Bronchial epithelial cell (primary cell): ENCODE measurements around the gene DMRT1. TPM values are rescaled to one million over a fixed set of nuclear protein-coding genes. Genes with fewer than 3 reads are reported as not detected.

Experiments used
- DNase-seq: peaks from one replicate; pipeline ENCODE4 v3.0.0-alpha.2; 2010; ENCODE audit warnings: low read depth
- FAIRE-seq: peaks from 2 replicates; lab custom pipeline; 2011; peaks lifted over from hg19 to GRCh38; lab: Jason Lieb, UNC
- H3K27me3 ChIP-seq: 2 replicates; pipeline ENCODE4 v1.5.1; 2011; ENCODE audit warnings: low read length; ENCODE audit not compliant: control insufficient read depth, insufficient read depth
- H3K36me3 ChIP-seq: 2 replicates; pipeline ENCODE4 v1.5.1; 2011; ENCODE audit warnings: low read length; ENCODE audit not compliant: control insufficient read depth, insufficient read depth
- H3K4me3 ChIP-seq: 2 replicates; pipeline ENCODE4 v1.5.1; 2011; ENCODE audit warnings: mild to moderate bottlenecking, low read depth, low read length, control low read depth
- total RNA-seq: library from RNA; depleted of rRNA; stranded (reverse); fragments of >200 nt; gene quantifications from 2 replicates; pipeline ENCODE4 v1.2.1, GENCODE V29; 2014
- TF ChIP-seq, protein P1 (sequence below): IDR thresholded peaks from 2 replicates; pipeline ENCODE4 v1.5.1; 2011; ENCODE audit warnings: mild to moderate bottlenecking, moderate library complexity, low read length, control low read depth, inconsistent platforms; ENCODE audit not compliant: insufficient read depth, severe bottlenecking

Gene DMRT1
- total RNA-seq, 1 donor from 2014 or later = not detected

DNA sequence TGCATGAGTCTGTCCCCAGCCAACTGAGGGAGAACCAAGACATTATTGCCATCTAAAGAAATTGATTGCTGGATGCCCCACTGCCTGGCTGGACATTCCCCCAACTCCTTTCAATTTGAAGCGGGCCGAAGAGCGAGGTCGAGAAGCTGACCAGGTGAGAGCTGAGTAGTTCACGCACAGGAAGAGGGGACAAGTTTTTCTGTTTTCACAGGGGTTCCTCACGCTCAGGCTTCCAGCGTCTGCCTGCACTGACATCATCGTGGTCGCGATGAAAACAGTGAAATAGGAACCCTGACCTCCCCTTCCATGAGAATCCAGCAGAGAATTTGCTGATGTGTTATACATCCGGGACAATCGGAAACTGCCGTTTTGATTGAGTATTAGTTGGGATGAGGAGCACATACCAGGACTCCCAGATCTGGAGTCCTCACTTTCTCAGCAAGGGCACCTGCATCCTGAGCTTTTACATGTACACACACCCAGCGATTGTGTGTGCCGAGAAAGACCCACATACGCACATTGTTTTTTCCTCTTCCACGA lies 131.9 kb downstream of the DMRT1 start:
- TF ChIP-seq, protein P1, sequence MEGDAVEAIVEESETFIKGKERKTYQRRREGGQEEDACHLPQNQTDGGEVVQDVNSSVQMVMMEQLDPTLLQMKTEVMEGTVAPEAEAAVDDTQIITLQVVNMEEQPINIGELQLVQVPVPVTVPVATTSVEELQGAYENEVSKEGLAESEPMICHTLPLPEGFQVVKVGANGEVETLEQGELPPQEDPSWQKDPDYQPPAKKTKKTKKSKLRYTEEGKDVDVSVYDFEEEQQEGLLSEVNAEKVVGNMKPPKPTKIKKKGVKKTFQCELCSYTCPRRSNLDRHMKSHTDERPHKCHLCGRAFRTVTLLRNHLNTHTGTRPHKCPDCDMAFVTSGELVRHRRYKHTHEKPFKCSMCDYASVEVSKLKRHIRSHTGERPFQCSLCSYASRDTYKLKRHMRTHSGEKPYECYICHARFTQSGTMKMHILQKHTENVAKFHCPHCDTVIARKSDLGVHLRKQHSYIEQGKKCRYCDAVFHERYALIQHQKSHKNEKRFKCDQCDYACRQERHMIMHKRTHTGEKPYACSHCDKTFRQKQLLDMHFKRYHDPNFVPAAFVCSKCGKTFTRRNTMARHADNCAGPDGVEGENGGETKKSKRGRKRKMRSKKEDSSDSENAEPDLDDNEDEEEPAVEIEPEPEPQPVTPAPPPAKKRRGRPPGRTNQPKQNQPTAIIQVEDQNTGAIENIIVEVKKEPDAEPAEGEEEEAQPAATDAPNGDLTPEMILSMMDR = no peak
- DNase-seq (no peak), FAIRE-seq (peak; percentile 87)
- Histone ChIP-seq H3K36me3 (no peaks in the 10 kb centered on the region), H3K4me3 (no peak overlapping the region), H3K27me3 (peaks cover 31% of the 10 kb centered on the region)

DNA sequence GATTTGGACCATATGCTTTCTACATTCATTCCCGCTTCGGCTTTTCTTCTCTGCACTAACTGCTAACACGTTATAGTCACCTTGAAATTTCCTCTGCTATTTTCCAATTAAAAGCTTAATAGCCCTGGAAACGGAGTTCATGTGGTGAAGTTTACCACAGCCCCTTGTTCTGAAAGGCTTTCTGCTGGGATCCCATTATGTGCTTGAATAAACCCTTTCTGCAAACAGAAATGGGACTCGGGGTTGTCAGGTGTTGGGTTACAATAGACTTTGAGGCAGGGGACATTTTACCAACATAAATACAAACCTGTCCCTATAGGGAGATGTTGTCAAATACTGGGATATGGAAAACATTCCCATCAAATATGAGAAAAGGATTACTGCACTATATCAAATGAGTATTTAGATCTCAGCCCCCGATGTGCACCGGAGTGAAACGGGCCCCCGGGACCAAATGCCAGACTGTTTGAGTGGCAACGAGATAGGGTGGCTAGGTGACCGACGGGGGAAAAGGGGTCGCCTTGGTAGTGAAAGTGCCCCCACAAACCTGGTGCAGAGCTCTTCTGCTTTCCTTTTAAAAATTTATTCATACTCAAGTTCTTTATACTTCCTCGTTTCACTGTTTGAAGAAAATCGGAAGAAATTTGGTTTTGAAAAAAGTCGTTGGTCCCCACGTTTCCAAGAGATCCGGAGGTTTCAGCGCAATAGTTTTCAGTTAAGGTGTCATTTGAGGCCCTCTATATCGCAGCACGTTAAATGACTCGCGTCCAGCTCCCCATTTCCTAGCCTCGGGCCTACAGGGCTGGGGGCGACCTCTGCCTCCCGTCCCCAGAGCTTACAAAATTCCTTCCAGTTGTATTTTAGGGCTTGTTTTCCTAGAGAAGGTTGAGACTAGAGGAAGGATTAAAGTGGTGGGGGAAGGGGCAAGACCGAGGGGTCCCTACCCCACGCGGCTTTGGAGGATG lies 132.8 kb downstream of the DMRT1 start:
- Histone ChIP-seq H3K27me3 (peaks cover 31% of the 10 kb centered on the region), H3K4me3 (no peak overlapping the region), H3K36me3 (no peaks in the 10 kb centered on the region)
- DNase-seq = no peak
- TF ChIP-seq, protein P1 = no peak
- FAIRE-seq = no peak

DNA sequence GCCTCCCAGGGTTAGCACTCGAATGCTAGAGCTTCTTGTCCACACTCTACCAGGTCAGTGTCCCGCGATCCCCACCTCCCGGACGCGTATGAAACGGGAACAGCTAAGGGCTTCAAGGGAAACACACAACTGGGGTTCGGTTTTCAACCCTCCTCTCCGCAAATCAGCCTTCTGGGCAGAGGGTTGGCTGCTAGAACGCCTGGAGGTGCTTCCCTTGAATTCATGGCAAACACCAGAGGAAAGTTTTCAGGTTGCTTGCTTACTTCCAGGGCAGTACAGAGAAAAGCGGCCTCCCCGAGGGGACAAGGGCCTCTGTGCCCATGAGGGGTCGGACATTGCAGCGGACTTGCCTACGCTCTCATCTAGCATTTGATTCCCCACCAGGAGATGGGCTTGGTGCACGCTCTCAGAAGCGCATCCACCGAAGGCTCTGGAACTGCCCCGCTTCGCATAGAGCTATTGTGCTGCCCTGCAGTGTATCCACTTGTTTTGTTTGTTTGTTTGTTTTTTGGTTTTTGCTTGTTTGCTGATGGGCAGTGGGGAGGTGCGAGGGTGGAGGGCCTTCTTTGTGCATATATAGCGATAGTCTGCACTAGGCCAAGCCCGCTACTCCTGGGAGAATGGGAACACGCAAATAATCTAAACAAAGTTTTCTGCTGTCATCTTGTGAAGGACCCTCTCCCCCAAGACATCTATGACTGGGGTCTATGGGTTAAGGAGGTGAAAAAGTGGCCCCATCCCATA lies 133.7 kb downstream of the DMRT1 start:
- DNase-seq = no peak
- peaks cover 29% of the 10 kb centered on the region for H3K27me3 ChIP-seq

DNA sequence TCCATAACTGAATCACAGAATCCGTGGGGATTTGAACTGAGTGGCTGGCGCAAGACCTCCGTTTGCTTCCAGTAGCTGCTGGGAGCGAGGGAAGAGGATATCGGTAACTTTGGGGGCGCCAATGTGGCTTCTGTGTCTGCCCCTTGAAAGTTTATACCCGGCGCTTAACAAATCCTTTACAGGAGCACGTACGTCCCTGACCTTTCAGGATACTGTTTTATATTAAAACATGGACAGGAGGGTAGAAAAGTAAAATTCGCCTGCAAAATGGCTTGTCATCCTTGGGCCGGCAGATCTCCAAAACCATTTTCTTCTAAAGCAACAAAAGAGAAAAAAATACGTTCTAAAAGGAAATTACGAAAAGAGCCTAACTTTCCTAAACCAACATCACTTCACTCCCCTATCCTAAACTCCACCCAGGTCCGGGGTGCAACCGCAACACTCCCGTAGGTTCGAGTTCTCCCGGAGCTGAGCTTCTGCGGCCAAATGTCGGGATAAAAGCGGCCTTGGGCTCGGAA lies 134.3 kb downstream of the DMRT1 start:
- Histone ChIP-seq H3K36me3 (no peaks in the 10 kb centered on the region), H3K4me3 (no peak overlapping the region), H3K27me3 (peaks cover 29% of the 10 kb centered on the region)
- TF ChIP-seq, protein P1 = no peak
- DNase-seq (no peak), FAIRE-seq (no peak)

More for the DNA sequence above, 133.7 kb downstream of the DMRT1 start:
- FAIRE-seq = no peak
- H3K4me3 ChIP-seq = no peak overlapping the region
- no peaks in the 10 kb centered on the region for H3K36me3 ChIP-seq
- TF ChIP-seq, protein P1 = no peak

DNA sequence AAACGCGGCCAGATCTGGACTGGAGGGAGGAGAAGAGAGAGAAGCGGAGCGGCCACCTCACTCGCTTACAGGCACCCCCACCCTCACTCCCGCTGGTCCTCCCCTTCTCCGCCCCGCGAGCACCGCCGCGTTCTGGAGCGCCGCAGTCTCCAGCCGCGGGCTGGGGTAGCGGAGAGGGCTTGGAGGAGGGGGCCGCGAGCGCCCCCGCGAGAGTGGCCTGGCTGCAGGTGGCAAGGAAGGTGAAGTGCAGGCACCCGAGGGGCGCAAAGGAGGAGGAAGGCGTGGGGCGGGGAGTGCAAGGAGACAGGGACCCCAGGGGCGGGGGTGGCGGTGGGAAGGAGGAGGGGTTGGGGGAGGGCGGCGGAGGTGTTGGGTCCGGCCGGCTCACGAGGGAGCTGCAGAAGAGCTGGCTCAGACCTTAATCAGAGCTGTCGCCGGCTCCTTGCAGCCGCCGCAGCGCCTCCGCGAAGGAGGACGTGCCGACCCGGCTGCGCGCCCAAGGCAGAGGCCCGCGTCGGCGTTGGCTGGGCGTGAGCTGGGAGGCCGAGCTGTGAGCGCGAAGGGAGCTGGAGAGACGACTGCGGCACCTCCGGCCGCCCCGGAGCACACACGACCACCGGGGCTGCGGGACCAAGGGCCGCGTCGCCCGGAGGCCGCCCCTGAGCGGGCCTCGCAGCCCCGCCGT lies 134.9 kb downstream of the DMRT1 start, which contains the start of gene DMRT3:
TSS of gene DMRT3 (plus strand) at position 398 of the 685 bp plus-strand sequence. CDS start 347 bp downstream, outside the sequence.
- H3K4me3 ChIP-seq = peak within 1 kb of the TSS; percentile 29
- FAIRE-seq (no peak), DNase-seq (no peak)
- TF ChIP-seq, protein P1 = no peak
- H3K36me3 ChIP-seq = no peaks in the 10 kb centered on the region
- peaks cover 31% of the 10 kb centered on the region for H3K27me3 ChIP-seq
